Tibial artery (tissue), 4 donors: ENCODE data around the gene GNA12.

Experiments used
- DNase-seq, 2 donors: peaks; one replicate each; pipeline ENCODE4 v3.0.0-alpha.2; 2019
- H3K27ac ChIP-seq, 2 donors: fragments of 200-600 bp; sonication (generic) in 1 of 2; 1 replicate in 1 of 2; 2 replicates in 1 of 2; pipeline ENCODE4 v1.5.1; 2018 to 2019; ENCODE audit warnings: mild to moderate bottlenecking in 1 of 2
- H3K27me3 ChIP-seq, 2 donors: fragments of 200-600 bp; sonication (generic) in 1 of 2; one replicate each; pipeline versions ENCODE4 v1.5.1 to v1.6.0; 2016 to 2019
- H3K36me3 ChIP-seq, 3 donors: fragments of 200-600 bp; sonication (generic) in 2 of 3; one replicate each; pipeline ENCODE4 v1.5.1; 2016 to 2019; ENCODE audit warnings: mild to moderate bottlenecking in 2 of 3
- H3K4me1 ChIP-seq, 4 donors: fragments of 200-600 bp; sonication (generic) in 2 of 4; 1 replicate in 3 of 4; 2 replicates in 1 of 4; pipeline ENCODE4 v1.5.1; 2016 to 2019
- H3K4me3 ChIP-seq, 2 donors: fragments of 200-600 bp; sonication (generic) in 1 of 2; 1 replicate in 1 of 2; 2 replicates in 1 of 2; pipeline ENCODE4 v1.5.1; 2018 to 2019; ENCODE audit warnings: mild to moderate bottlenecking in 2 of 2
- H3K9me3 ChIP-seq, 3 donors: fragments of 200-600 bp; sonication (generic) in 1 of 3; one replicate each; pipeline ENCODE4 v1.5.1; 2016 to 2019
- intact Hi-C: fragments of 100-400 bp; cut with DNase I; formaldehyde crosslinking; loops from one replicate; pipeline ENCODE4 v1.15.0; 2023; ENCODE audit warnings: low total_unique reads
- TF ChIP-seq, protein P1 (sequence below), 2 experiments: fragments of 200-600 bp in 1 of 2; fragments of 450-650 bp in 1 of 2; IDR thresholded peaks; one replicate each; pipeline ENCODE4 v1.5.1; 2017 to 2019; ENCODE audit warnings: antibody characterized with exemption in 2 of 2, mild to moderate bottlenecking in 1 of 2, moderate library complexity in 1 of 2

GNA12 gene

DNA sequence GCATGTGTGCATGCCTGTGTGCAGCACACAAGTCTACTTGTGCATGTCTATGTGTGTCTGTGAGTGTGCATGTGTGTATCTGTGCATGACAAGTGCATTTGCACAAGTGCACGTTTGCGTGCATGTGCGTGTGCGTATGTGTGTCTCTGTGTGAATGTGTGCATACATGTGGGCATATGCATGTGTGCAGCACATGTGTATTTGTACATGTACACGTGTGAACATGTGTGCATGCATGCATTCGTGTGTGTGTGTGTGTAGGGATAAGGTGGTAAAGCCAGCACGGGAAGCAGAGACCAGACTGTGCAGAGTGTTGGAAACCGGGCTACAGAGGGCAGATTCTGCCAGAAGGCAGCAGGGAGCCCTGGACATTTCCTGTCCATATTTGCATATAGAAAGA lies 35.9 kb upstream of the GNA12 start:
- Histone ChIP-seq H3K27ac (no peak overlapping the region), H3K4me3 (no peak overlapping the region), H3K36me3 (no peaks in the 10 kb centered on the region), H3K9me3 (no peaks in the 10 kb centered on the region), H3K27me3 (peaks cover 0 to 37% of the 10 kb centered on the region in 2 donors), H3K4me1 (no peaks in the 10 kb centered on the region)
- TF ChIP-seq, protein P1, sequence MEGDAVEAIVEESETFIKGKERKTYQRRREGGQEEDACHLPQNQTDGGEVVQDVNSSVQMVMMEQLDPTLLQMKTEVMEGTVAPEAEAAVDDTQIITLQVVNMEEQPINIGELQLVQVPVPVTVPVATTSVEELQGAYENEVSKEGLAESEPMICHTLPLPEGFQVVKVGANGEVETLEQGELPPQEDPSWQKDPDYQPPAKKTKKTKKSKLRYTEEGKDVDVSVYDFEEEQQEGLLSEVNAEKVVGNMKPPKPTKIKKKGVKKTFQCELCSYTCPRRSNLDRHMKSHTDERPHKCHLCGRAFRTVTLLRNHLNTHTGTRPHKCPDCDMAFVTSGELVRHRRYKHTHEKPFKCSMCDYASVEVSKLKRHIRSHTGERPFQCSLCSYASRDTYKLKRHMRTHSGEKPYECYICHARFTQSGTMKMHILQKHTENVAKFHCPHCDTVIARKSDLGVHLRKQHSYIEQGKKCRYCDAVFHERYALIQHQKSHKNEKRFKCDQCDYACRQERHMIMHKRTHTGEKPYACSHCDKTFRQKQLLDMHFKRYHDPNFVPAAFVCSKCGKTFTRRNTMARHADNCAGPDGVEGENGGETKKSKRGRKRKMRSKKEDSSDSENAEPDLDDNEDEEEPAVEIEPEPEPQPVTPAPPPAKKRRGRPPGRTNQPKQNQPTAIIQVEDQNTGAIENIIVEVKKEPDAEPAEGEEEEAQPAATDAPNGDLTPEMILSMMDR (IDR thresholded peaks at IDR 0.05), result no peak
- no peak for DNase-seq
- intact Hi-C loops, result loop anchor here (10.0 kb wide), 1 partner anchor 405 kb away; no protein-coding TSS in a partner anchor

DNA sequence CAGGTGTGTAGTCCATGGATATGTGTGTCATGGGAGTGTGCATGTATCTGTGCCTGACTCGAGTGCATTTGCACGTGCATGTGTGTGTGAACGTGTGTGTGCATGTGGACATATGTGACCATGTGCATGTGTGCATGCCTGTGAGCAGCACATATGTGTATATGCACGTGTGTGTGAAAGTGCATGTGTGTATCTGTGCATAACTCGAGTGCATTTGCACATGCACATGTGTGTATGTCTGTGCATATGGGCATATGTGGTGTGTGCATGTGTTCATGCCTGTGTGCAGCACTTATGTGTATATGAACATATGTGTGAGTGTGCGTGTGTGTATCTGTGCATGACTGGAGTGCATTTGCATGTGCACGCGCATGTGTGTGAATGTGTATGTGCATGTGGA lies 35.2 kb upstream of the GNA12 start:
- no peak overlapping the region for H3K4me3 ChIP-seq
- no peak for DNase-seq
- no peak overlapping the region for H3K27ac ChIP-seq
- H3K27me3 ChIP-seq, result peaks cover 0 to 37% of the 10 kb centered on the region in 2 donors
- intact Hi-C loops, result no loop called here
- H3K4me1 ChIP-seq, result no peaks in the 10 kb centered on the region
- TF ChIP-seq, protein P1 (IDR thresholded peaks at IDR 0.05), result no peak
- no peaks in the 10 kb centered on the region for H3K9me3 ChIP-seq
- no peaks in the 10 kb centered on the region for H3K36me3 ChIP-seq

DNA sequence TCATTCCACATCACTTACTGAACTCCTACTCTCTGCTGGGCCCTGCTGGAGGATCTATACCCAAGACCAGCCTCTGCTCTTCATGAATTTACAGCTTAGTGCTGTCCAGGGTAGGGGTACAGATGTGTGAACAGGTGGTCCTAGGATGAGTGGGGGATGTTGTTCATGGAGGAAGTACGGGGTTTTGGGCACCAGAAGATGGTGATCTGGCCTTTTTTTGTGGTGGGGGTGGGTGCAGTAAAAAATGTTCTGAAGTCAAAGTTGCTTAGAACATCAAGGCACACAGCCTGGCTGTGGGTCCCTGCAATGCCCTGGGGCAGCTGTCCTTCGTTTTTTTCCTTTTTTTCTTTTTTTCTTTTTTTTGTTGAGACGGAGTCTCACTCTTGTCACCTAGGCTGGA lies 34.2 kb upstream of the GNA12 start:
- DNase-seq, result no peak
- H3K9me3 ChIP-seq, result no peaks in the 10 kb centered on the region
- H3K4me1 ChIP-seq, result no peaks in the 10 kb centered on the region
- H3K4me3 ChIP-seq, result no peak overlapping the region
- TF ChIP-seq, protein P1 (IDR thresholded peaks at IDR 0.05), result no peak
- no peaks in the 10 kb centered on the region for H3K36me3 ChIP-seq
- H3K27ac ChIP-seq, result no peak overlapping the region
- intact Hi-C loops, result no loop called here
- peaks cover 0 to 30% of the 10 kb centered on the region in 2 donors for H3K27me3 ChIP-seq

DNA sequence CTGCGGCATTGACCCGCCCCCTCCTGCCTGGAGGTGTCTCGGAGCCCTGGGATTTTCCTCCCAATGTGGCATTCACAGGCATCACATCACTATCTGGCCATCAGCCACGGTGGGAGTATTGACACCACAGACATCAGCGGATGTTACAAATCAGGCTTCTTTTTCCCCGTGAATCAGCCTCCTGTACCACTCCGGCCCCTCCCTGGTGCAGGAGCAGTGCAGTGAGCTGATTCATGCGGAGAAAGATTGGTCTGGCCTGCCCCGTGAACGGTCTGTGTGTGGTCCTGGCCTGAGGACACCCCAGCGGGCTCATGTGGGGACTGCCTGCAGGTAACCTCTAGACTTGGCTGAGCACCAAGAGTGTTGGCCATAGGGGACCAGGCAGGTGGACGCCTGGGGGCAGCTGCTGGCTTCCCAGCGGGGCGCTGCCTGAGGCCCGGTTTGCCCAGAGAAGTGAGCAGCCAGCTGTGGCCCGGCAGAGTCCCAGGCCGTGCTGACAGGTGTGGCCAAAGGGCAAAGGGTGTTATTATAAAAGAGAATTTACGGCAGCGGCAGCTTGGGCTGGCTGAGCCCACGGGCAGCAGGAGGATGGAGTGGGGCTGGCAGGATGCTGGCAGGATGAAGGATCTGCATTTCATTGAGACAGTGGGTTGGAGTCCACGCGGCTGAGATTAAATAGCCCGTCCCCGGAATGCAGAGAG lies 32.1 kb upstream of the GNA12 start:
- intact Hi-C loops, result no loop called here
- H3K27ac ChIP-seq, result no peak overlapping the region
- no peaks in the 10 kb centered on the region for H3K4me1 ChIP-seq
- peaks cover 0 to 22% of the 10 kb centered on the region in 2 donors for H3K27me3 ChIP-seq
- TF ChIP-seq, protein P1 (IDR thresholded peaks at IDR 0.05), result no peak
- H3K9me3 ChIP-seq, result no peaks in the 10 kb centered on the region
- no peak overlapping the region for H3K4me3 ChIP-seq
- no peak for DNase-seq
- no peaks in the 10 kb centered on the region for H3K36me3 ChIP-seq

DNA sequence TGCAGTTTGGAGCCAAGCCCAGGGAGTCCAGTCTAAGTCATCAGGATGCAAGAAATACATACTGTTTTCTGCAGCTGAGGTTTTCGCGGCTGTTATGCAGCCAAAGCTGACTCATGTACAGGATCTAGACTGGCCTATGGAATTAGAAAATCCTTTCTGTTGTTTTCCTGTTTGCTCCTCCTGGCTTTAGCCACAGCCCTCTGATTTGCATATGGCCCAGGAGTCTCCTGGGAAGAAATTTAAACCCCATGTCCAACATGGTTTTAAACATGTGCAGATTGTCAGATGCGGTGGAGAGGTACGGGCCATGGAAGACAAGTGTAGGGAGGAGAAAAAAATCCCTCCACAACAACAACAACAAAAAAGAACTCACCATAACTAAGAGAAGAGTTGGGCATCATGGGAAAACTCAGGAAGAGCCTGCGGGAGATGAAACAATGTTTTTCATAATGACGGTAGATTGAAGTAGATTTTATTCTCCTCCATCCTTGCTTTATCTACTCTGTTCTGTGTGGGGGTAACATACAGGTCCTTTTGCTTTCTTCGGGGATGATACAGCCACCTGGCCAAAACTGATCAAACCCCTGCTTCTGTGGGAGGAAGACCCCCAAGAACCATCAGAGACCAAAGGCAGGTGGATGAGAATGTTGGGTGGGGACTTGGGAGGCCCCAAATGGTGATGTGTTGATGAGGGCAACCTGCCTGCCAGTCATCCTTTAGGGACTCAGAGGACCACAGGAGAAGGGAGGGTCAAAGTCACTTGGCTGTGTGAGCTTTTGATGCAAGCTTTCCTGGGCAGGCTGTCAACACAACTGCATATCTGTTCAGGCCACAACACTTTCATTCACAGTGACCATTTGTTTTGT lies 29.8 kb upstream of the GNA12 start:
- no peak for DNase-seq
- intact Hi-C loops, result no loop called here
- Histone ChIP-seq H3K27ac (no peak overlapping the region), H3K4me3 (no peak overlapping the region), H3K9me3 (no peaks in the 10 kb centered on the region), H3K27me3 (peaks cover 0 to 19% of the 10 kb centered on the region in 2 donors), H3K4me1 (no peaks in the 10 kb centered on the region), H3K36me3 (no peaks in the 10 kb centered on the region)
- TF ChIP-seq, protein P1 (IDR thresholded peaks at IDR 0.05), result no peak
